ENCODE data around the gene SIX3.

The SIX3 gene

GRCh38 chr2:44941551-44942234 lies at the start of gene SIX3:
TSS of gene SIX3 (plus strand) at chr2:44941702. CDS start at chr2:44942105, 403 bp downstream.
- no peak for DNase-seq (ENCODE audit: low read depth)

- DNase-seq (ENCODE audit: low read depth), result no peak
These were observed 47.4 kb upstream of the SIX3 start for GRCh38 chr2:44894058-44894457.

- no peak for DNase-seq (ENCODE audit: low read depth)
These were observed 46.4 kb upstream of the SIX3 start for GRCh38 chr2:44895061-44895460.

GRCh38 chr2:44897406-44897805 lies 44.1 kb upstream of the SIX3 start:
- no peak for DNase-seq (ENCODE audit: low read depth)

- no peak for DNase-seq (ENCODE audit: low read depth)
These were observed 39.0 kb upstream of the SIX3 start for GRCh38 chr2:44902217-44903137.

GRCh38 chr2:44904578-44904977 lies 36.9 kb upstream of the SIX3 start:
- DNase-seq (ENCODE audit: low read depth), result no peak

GRCh38 chr2:44906972-44907371 lies 34.5 kb upstream of the SIX3 start:
- no peak for DNase-seq (ENCODE audit: low read depth)

- DNase-seq (ENCODE audit: low read depth), result no peak
These were observed 31.7 kb upstream of the SIX3 start for GRCh38 chr2:44909831-44910230.

GRCh38 chr2:44912660-44913059 lies 28.8 kb upstream of the SIX3 start:
- DNase-seq (ENCODE audit: low read depth), result no peak

- no peak for DNase-seq (ENCODE audit: low read depth)
These were observed 25.2 kb upstream of the SIX3 start for GRCh38 chr2:44916291-44916690.

- no peak for DNase-seq (ENCODE audit: low read depth)
These were observed 23.3 kb upstream of the SIX3 start for GRCh38 chr2:44918095-44918775.

- no peak for DNase-seq (ENCODE audit: low read depth)
These were observed 20.8 kb upstream of the SIX3 start for GRCh38 chr2:44920751-44921150.

- no peak for DNase-seq (ENCODE audit: low read depth)
These were observed 18.7 kb upstream of the SIX3 start for GRCh38 chr2:44922776-44923175.

- no peak for DNase-seq (ENCODE audit: low read depth)
These were observed 15.9 kb upstream of the SIX3 start for GRCh38 chr2:44925561-44926136.

GRCh38 chr2:44926957-44927356 lies 14.5 kb upstream of the SIX3 start:
- no peak for DNase-seq (ENCODE audit: low read depth)

GRCh38 chr2:44927985-44928482 lies 13.5 kb upstream of the SIX3 start:
- DNase-seq (ENCODE audit: low read depth), result no peak

GRCh38 chr2:44928483-44929158 lies 12.9 kb upstream of the SIX3 start:
- no peak for DNase-seq (ENCODE audit: low read depth)

GRCh38 chr2:44929159-44929734 lies 12.3 kb upstream of the SIX3 start:
- DNase-seq (ENCODE audit: low read depth), result no peak

- no peak for DNase-seq (ENCODE audit: low read depth)
These were observed 11.7 kb upstream of the SIX3 start for GRCh38 chr2:44929735-44930273.

GRCh38 chr2:44930274-44931197 lies 11.0 kb upstream of the SIX3 start:
- DNase-seq (ENCODE audit: low read depth), result no peak

Measured in stimulated activated CD8-positive, alpha-beta memory T cell treated with anti-CD3 and anti-CD28 coated beads, Interleukin-15, amount 100 ng/mL, for 24 hours (primary cell).